HUDEP-2 (cell line): Measurements from ENCODE around the gene ERC2.

ENCODE experiments used
- DNase-seq, 76 experiments: peaks; one replicate each; lab custom pipeline; 2025; ENCODE audit not compliant: unreplicated experiment in 76 of 76; lab: John Stamatoyannopoulos, UW

Gene ERC2

GRCh38 chr3:55963601-55964000 is 504.7 kb downstream of the ERC2 start:
- no peak for DNase-seq

- DNase-seq, result no peak
These were observed 508.7 kb downstream of the ERC2 start for GRCh38 chr3:55959471-55960080.

- no peak for DNase-seq
These were observed 509.7 kb downstream of the ERC2 start for GRCh38 chr3:55958605-55959004.

- no peak for DNase-seq
These were observed 512.3 kb downstream of the ERC2 start for GRCh38 chr3:55955891-55956477.

GRCh38 chr3:55951388-55951787 is 516.9 kb downstream of the ERC2 start:
- no peak for DNase-seq

DNA sequence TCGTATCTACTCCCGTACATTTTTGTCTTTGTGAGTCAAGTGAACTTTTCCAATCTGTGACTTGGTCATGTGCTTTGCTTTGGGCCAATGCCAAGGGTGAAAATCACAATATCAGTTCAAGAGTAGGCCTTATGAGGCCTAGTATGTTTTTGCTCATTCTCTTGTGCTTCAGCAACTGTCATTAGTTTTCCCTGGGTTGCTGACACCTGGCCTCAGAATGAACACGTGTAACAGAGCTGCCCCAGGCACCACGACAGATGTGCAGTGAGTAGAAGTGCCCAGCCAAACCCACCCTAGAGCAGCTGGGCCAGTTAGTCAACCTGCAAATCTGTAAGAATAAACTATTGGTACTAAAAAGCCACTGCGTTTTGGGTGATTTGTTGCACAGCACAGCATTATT is 520.9 kb downstream of the ERC2 start:
- no peak for DNase-seq

DNA sequence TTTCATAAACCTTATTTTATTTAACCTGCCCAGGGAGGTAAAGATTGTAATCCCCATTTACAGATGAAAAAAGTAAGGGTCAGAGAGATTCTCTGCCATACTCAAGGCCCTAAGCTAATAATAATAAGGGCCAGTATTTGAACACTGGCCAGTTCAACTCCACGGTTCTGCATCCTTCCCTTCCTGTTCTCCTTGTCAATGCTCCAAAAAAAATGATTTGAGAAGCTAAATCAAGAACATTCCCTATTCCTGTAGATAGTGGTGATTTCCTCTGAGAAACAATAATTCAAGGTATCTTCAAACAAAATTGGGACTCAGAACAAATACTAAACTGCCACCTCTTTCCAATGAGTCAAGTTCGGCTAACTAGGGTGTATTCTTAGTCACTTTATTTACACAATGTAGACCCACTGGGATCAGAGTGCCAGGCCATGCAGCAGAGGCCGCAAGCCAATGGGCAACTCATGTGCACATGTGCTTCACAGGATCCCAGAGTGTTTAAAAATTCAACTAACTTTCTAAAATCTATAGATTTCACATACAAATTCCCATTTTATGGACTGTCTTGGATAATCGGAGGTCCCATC is 521.6 kb downstream of the ERC2 start:
- DNase-seq, result no peak

DNA sequence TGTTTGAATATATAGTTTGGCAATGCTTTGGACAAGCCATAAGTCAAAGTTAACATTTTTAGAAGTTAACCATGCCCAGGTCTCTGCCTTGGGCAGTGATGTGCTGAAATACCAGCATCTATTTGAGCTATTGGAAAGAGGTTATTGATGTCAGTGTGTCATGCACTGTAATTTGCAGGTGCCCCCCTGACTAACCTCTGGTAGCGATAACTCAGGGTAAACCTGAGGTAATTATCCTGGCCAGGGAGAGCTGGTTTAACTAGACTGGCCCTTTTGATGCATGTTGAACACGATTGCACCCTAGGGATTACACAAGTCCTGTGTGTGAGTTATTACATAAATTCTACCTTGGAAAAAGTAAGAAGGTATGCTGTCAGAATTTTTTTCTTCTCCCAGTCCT is 525.4 kb downstream of the ERC2 start:
- DNase-seq, result no peak

GRCh38 chr3:55939287-55939686 is 529.0 kb downstream of the ERC2 start:
- DNase-seq, result no peak

DNA sequence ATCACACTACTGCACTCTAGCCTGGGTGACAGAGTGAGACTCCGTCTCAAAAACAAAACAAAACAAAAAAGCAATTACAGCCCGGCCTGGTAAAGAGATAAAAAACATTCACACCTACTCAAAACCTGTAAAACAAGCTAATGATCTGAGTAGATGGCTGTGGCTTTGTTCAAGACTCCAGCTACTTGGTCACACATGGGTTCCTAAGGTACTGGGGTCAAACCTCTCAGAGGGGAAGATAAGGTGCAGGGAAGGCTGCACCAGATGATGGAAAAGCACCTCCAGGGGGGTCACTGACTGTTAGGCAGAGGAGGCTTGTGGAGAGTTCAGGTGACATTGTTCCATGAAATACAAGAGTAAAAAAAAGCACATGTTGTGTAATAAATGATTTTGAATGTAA is 531.0 kb downstream of the ERC2 start:
- no peak for DNase-seq

DNA sequence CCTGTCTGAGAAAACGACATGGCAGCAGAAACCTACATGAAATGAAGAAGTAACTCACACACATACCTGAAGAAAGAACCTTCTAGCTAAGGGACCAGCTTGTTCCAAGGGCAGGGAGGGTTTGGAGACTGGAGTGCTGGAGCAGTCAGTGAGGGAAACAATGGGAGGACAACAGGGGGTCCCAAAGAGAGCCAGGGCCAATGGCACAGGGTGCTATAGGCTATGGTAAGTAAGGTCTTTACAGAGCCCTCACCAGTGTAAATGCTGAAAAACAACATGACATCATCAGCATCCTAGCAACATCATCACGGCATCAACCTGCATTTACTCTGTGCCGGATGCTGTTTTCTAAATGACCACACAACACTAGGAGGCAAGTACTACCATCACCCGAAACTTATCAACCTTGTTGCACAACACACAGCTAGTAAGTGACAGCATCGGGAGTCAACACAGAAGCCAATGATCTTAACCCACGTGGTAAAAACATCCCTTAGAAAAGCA is 531.7 kb downstream of the ERC2 start:
- no peak for DNase-seq

DNA sequence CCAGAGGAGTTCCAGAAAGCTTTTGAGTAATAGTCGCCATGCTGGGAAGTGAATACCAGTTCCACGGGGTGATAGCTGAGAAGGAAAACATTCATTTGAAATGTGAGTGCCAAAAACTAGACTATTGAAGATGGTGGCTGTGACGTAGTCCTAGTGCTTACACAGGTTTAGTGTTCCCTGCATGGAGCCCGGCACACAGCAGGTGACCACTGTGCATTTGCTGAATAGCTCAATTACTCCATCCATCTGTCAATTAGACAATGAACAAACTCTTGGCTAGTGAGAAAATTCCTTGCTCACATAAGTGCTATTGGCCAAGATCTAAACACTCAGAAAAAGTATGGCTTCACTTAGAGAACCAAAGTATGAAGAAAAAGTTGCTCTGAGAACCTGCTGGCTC is 533.0 kb downstream of the ERC2 start:
- DNase-seq, result no peak

DNA sequence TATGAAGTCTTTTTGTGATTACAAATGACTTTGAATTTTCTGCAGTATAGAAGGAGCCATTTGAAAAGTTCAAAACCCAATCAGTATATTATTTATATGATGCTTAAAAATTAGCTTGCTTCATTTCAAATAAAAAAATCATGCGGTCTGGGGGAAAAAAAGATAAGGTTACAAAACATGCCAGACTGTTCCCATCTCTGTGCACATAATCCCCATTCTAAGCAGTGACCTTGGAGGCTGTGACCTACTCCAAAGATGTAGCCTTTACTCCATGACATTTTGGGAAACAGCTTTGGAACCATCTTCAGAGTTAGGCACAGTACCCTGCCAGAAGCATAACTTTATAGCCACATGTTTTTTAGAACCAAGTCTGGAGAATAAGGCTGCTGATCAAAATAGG is 533.5 kb downstream of the ERC2 start:
- DNase-seq, result no peak

GRCh38 chr3:55929154-55929869 is 539.0 kb downstream of the ERC2 start:
- DNase-seq, result no peak

GRCh38 chr3:55923626-55924025 is 544.6 kb downstream of the ERC2 start:
- DNase-seq, result no peak

GRCh38 chr3:55923207-55923606 is 545.1 kb downstream of the ERC2 start:
- DNase-seq, result no peak

- no peak for DNase-seq
These were observed 555.4 kb downstream of the ERC2 start for GRCh38 chr3:55912880-55913279.

DNA sequence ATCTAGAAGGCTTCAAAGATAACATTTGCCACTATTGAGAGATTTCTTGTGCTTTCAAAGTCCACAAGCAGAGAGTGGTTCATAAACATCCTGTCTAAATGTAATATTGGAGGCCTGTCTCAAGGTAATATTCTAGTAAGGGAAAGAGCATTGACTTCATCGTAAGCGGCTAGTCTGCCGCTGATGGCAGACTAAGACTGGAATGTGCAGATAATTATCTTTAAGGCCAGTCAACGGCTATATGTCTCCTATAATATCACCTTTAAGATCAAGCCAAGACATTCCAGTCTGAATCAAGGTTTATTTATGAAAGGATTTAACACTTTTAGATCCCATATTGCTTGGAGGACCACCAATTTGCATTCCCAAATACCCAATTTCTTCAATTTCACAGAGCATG is 557.0 kb downstream of the ERC2 start:
- no peak for DNase-seq

DNA sequence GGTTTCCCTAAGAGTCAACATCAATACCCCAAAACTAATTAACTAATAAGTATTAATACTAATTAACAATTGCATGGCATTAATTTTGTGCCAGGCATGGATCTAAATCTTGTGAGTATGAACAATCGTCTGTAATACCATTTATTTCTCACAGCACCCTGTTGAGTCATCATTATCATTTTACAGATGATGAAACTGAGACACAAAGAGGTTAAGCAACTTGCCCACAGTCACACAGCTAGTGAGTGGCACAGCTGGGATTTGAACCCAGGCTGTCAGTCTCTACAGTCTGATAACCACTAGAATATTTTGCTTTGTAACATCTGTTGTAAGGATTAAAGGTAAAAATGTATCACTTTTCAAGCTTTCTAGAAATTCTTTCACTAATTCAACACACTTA is 557.7 kb downstream of the ERC2 start:
- no peak for DNase-seq

GRCh38 chr3:55909373-55909772 is 558.9 kb downstream of the ERC2 start:
- DNase-seq, result no peak

DNA sequence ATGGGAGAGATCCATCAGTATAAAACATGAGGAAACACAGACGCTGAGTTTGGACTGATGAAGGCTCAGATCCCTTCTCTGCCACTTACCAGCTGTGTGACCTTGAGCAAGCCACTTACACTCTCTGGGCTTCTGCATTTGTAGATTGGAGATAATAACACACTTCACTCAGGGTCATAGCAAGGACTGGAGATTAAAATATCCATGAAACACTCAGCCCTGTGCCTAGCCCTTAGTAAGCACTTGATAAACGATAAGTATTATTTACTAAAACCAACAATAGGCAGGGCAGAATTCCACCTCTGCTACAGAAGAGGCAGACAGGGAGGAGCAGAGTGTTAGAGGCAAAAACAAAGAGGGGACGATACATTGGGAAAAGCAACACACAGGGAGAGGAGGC is 560.7 kb downstream of the ERC2 start:
- DNase-seq, result no peak

- no peak for DNase-seq
These were observed 561.4 kb downstream of the ERC2 start for GRCh38 chr3:55906896-55907295.
